Astrocyte of the spinal cord (primary cell): ENCODE measurements around the gene TMEM117.

ENCODE experiments used
- DNase-seq: peaks from one replicate; pipeline ENCODE4 v3.0.0; 2011; ENCODE audit warnings: low read depth, low spot score
- H3K4me3 ChIP-seq: 2 replicates; pipeline ENCODE4 v1.5.1; 2011; ENCODE audit warnings: low read depth, mild to moderate bottlenecking, low read length, moderate library complexity
- in situ Hi-C: cut with HindIII; loops from 2 replicates; pipeline ENCODE4 v1.10.0; 2017; ENCODE audit warnings: low sequenced_read_pairs
- TF ChIP-seq, protein P1 (sequence below): IDR thresholded peaks from 2 replicates; pipeline ENCODE4 v1.5.1; 2012; ENCODE audit warnings: low read depth, mild to moderate bottlenecking, low read length, inconsistent platforms

The TMEM117 gene

DNA sequence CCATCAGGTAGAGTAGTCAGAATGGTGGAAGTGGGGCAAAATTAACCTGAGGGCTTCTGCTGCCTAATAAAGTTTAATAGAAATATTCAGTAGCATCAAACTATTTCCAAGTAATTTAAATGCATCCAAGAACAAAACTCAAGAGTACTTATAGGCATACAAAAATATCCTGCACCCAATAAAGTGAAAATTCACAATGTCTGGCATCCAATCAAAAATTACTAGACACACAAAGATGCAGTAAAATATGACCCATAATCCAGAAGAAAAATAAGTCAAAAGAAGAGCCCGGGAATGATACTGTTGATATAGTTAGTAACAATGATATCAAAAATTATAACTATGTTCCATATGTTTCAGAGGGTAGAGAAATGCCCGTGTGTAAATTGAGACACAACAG is 95.3 kb downstream of the TMEM117 start:
- no peak overlapping the region for H3K4me3 ChIP-seq
- in situ Hi-C loops: no loop called here
- no peak for DNase-seq
- TF ChIP-seq, protein P1, sequence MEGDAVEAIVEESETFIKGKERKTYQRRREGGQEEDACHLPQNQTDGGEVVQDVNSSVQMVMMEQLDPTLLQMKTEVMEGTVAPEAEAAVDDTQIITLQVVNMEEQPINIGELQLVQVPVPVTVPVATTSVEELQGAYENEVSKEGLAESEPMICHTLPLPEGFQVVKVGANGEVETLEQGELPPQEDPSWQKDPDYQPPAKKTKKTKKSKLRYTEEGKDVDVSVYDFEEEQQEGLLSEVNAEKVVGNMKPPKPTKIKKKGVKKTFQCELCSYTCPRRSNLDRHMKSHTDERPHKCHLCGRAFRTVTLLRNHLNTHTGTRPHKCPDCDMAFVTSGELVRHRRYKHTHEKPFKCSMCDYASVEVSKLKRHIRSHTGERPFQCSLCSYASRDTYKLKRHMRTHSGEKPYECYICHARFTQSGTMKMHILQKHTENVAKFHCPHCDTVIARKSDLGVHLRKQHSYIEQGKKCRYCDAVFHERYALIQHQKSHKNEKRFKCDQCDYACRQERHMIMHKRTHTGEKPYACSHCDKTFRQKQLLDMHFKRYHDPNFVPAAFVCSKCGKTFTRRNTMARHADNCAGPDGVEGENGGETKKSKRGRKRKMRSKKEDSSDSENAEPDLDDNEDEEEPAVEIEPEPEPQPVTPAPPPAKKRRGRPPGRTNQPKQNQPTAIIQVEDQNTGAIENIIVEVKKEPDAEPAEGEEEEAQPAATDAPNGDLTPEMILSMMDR: no peak

DNA sequence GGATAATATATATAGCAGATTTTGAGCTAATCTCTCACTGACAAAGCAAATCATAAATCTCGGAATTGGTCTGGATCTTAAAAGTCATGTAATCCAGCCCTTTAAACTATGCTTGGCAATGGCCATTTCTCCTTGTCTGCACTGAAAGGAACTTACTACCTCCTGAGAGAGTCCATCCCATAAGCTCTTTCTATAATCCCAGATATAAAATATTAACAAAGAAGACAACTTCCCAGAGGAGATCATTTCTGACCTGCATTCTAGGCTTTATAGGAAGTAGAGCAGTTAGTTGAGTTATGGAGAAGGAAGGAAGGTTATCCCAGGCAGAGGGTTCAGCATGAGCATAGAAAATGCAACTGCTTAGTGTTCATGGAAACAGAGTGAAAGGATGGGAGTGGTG is 99.7 kb downstream of the TMEM117 start:
- no peak for DNase-seq
- in situ Hi-C loops: no loop called here

DNA sequence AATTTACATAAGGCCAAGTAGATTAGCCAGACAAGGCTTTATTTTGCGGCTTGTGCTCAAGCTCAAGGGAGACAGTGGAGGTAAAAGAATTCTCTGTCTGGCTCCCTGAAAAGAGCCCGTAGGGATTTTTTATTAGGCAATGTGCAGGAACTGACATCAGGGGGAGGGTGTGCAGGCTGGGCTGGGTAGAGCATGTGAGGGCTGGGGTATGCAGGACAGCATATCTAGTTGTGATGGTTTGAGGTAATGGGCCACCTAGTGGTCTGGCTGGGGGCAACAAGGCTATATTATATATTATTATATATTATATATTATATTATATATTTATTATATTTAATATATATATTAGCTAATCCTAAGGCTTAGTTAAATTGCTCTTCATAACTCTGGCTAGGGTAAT is 102.1 kb downstream of the TMEM117 start:
- in situ Hi-C loops: no loop called here
- no peak for DNase-seq
- TF ChIP-seq, protein P1: peak; percentile 43
- H3K4me3 ChIP-seq: no peak overlapping the region

More for the DNA sequence above, 99.7 kb downstream of the TMEM117 start:
- H3K4me3 ChIP-seq: no peak overlapping the region
- TF ChIP-seq, protein P1: no peak

DNA sequence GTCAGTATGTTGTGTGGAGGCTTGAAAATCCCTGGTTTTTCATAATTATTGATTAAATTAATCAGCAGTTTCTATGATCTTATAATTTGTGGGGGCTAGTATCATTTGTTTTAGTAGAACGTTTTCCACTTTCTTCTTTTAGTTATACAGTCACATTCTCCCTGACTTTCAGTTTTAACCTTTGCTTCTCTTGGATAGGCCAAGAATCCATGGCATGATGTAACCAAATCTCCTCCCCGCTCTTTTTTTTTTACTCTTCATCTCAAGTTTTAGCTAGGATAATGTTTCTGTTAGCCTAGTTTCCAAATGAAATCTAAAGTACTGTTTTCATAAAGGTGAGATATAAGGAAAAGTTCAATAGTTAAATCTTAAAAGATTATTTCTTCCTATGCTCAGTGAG is 106.5 kb downstream of the TMEM117 start:
- no peak for DNase-seq
- in situ Hi-C loops: no loop called here
- TF ChIP-seq, protein P1: no peak
- H3K4me3 ChIP-seq: no peak overlapping the region

DNA sequence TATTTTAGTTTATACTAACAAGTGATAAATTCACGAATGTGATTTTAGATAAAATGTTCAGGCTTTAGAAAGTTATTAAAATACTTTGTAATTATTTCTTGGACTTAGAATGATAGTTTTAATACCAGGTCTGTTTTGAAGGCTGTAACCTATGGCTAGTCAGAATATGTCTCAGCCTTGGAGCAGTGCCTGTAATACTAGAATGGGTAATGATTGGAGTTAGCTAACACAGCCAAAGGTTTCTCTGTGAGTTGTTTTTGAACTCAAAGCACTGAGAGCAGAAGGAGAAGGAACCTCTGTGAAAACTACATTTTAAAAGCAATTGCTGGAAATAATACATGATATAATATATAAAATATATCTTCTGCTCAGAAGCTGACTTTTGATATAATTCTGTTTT is 110.1 kb downstream of the TMEM117 start:
- H3K4me3 ChIP-seq: no peak overlapping the region
- TF ChIP-seq, protein P1: no peak
- no peak for DNase-seq
- in situ Hi-C loops: no loop called here

DNA sequence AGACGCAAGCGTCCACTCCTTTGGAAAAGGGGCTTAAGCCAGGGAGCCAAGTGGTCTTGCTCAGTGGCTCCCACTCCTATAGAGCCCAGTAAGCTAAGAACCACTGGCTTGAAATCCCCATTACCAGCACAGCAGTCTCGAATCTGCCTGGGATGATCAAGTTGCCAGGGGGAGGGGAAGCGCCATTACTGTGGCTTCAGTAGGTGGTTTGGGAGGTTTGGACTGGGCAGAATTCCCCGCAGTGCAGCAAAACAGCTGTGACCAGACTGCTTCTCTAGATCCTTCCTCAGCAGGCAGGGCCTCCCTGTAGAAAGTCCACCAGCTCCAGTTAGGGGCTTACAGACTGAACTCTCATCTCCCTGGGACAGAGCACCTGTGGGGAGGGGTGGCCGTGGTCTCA is 115.4 kb downstream of the TMEM117 start:
- in situ Hi-C loops: no loop called here
- no peak overlapping the region for H3K4me3 ChIP-seq
- TF ChIP-seq, protein P1: no peak
- no peak for DNase-seq
